Measurements from ENCODE around the gene PLEKHH3. TPM values are rescaled to one million over a fixed set of nuclear protein-coding genes. Genes with fewer than 3 reads are reported as not detected.

Gene PLEKHH3
- polyA plus RNA-seq, 10 donors, result 23.6 to 41.7 (median 35.5) TPM

GRCh38 chr17:42686520-42687128 is 9.8 kb upstream of the PLEKHH3 start:
- no peak for DNase-seq

DNA sequence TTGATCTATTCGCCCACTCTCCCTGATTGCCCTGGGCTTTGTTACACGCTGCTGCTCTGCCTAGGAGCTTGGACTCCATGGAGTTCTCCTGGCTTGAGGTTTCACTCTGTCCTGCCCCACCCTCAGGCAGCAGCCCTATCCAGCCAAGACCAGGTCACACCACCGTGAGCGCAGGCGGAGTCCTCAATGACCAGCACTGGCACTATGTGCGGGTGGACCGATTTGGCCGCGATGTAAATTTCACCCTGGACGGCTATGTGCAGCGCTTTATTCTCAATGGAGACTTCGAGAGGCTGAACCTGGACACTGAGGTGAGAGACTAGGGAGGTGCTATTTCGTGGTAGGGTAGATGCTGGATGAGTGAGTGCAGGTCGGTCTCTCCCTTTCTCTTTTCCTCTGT is 9.0 kb upstream of the PLEKHH3 start:
- no peak for DNase-seq

DNA sequence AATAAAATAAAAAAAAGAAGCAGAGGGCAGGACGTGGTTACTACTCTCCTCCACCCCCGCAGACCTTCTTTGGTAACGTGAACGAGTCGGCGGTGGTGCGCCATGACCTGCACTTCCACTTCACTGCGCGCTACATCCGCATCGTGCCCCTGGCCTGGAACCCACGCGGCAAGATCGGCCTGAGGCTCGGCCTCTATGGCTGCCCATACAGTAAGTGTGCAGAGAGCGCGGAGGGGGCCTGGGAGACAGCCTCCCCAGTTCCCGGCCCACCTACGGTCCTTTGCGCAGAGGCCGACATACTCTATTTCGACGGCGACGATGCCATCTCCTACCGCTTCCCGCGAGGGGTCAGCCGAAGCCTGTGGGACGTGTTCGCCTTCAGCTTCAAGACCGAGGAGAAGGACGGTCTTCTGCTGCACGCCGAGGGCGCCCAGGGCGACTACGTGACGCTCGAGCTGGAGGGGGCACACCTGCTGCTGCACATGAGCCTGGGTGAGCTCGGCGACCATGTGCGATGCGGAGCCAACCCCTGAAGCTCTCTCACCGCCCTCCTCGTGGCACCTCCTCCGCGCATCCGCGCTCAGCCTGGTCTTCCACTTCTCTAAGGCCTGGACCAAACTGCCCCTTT is 8.2 kb upstream of the PLEKHH3 start:
- DNase-seq, result no peak

- peak in 2 of 3 donors; percentile 42 to 60 for DNase-seq
Measured at GRCh38 chr17:42683407-42684034, 6.7 kb upstream of the PLEKHH3 start.

DNA sequence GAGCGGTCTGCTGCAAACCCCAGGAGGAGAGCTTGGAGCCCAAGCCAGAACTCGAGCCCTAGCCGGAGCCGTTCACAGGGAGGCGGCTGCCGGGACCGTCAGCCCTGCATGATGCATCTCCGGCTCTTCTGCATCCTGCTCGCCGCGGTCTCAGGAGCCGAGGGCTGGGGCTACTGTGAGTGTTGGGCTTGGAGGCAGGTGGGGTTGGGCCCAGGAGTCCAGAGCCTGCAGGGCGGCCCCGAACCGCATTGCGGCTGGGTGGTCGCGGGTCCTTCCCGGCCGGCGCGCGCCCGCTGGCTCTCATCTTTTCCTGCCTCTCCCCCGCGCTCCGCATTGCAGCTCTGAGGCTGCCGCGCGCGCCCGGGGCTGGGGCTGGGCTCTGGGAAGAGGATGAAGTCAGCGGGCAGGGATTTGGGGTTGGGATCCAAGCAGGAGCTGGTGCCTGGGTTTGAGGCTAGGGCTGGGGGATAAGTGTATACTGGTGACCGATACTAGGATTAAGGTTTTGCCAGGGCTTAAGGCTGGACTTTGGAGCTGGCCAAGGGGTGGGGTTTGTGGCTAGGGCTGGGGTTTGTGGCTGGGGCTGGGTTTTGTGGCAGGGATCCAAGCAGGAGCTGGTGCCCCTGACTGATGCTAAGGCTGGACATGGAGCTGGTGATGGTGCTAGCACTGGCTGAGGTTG is 6.1 kb upstream of the PLEKHH3 start:
- DNase-seq, result peak in 2 of 3 donors; percentile 66 to 89

DNA sequence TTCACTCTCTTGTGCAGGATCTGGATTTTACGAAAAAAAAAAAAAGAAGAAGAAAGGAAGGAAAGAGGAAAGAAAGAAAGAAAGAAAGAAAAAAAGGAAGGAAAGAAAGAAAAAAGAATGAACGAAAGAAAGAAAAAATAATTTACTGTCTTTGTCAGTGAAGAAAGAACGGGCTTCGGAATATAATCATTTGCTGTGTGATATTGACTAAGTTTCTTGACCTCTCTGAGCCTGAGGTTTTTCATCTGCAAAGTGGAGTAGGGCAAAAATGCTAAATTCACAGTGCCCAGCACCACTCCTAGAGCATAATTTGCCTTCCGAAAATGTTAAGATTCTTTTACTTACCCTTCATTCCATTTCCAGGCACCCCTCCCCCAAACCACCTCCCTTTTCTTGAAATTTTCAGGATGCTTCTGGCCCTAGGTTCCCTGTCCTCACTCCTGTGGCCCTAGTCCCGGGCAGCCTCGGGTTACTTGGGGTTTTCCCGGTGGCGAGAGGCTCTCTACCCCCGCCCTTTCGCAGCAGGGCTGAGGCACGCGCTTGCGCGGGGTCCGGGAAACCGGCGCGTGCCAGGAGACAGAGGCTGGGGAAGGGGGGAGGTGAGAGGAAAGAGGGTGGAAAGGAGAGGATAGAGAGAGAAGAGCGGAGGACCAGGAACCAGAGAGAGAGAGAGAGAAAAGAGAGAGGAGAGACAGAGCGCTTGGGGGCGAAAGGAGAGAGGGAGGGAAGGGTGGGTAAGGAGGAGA is 5.4 kb upstream of the PLEKHH3 start, which contains the start of gene CNTNAP1:
CNTNAP1 (plus strand) TSS at position 556 of the 746 bp plus-strand sequence. CDS start 299 bp downstream, outside the sequence.
- peak in 2 of 3 donors; percentile 84 to 92 for DNase-seq

GRCh38 chr17:42680331-42680808 is 3.6 kb upstream of the PLEKHH3 start:
- peak in 1 of 3 donors; percentile 47 for DNase-seq

DNA sequence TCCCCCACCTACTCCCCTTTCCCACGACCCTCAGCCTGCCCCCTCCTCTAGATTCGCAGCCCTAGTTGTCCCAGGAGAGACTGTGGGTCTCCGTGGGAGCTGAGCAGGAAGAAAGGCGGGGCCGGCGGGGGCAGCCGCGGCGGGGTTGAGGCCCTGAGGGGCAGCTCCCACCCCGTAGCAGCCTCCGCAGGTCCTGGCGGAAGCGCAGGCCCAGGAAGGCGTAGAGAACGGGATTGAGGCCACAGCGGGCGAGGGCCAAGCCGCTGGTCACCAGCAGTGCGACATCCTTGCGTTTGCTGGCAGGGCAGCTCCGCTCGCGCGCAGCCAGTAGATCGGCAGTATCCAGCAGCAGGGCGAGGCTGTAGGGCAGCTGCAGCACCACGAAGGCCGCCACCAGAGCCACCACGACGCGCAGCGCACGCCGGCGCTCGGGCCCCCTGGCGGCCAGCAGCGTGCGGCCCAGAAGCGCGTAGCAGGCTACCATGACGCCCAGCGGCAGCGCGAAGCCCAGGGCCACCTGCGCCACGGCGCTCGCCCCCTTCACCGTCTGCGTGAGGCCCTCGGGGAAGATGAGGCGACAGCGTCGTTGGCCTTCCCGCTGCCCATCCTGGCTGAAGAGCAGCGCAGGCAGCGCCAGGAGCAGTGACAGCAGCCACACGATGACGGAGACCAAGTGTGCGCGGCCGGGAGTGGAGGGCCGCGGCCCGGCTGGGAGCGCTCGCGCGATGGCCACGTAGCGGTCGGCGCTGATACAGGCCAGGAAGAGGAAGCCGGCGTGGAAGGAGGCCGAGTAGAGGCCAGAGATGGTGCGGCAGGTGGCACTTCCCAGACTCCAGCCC is 2.9 kb upstream of the PLEKHH3 start:
- peak; percentile 78 to 95 (median 87) for DNase-seq

- peak in 2 of 3 donors; percentile 46 to 73 for DNase-seq
Measured at GRCh38 chr17:42678951-42679491, 2.2 kb upstream of the PLEKHH3 start.

- peak; percentile 90 to 97 (median 92) for DNase-seq
Measured at GRCh38 chr17:42677921-42678781, 1.4 kb upstream of the PLEKHH3 start.

- DNase-seq, result peak; percentile 100
Measured at GRCh38 chr17:42677012-42677857, 441 bp upstream of the PLEKHH3 start.

- DNase-seq, result no peak
Measured at GRCh38 chr17:42675965-42676423, 800 bp downstream of the PLEKHH3 start.

- DNase-seq, result peak in 2 of 3 donors; percentile 56 to 57
Measured at GRCh38 chr17:42675348-42675964, 1.3 kb downstream of the PLEKHH3 start.

- peak in 1 of 3 donors; percentile 62 for DNase-seq
Measured at GRCh38 chr17:42674755-42675347, 1.9 kb downstream of the PLEKHH3 start.

GRCh38 chr17:42673885-42674754 is 2.7 kb downstream of the PLEKHH3 start:
- DNase-seq, result peak in 2 of 3 donors; percentile 36 to 64

- no peak for DNase-seq
Measured at GRCh38 chr17:42673266-42673884, 3.4 kb downstream of the PLEKHH3 start.
